HL-60 (cell line): Measurements from ENCODE around the gene SASH1.

Experiments
- DNase-seq, 2 experiments: peaks; one replicate each; pipeline ENCODE4 v3.0.0-alpha.2; 2010 to 2020; ENCODE audit warnings: low read depth in 1 of 2, low spot score in 1 of 2
- H3K27ac ChIP-seq: fragments of 250-450 bp; sonication (Bioruptor Pico); replicated peaks from 2 replicates; pipeline ENCODE4 v1.5.1; 2020; ENCODE audit warnings: mild to moderate bottlenecking, moderate library complexity
- H3K27me3 ChIP-seq: fragments of 250-450 bp; sonication (Bioruptor Pico); 2 replicates; pipeline ENCODE4 v1.5.1; 2021; ENCODE audit warnings: mild to moderate bottlenecking, moderate library complexity; ENCODE audit not compliant: insufficient read depth, poor library complexity, severe bottlenecking
- H3K4me3 ChIP-seq: replicated peaks from 2 replicates; pipeline ENCODE4 v1.5.1; 2011; ENCODE audit warnings: mild to moderate bottlenecking, control low read depth, low read length; ENCODE audit not compliant: insufficient read depth
- CTCF ChIP-seq: IDR thresholded peaks from one replicate; pipeline ENCODE4 v1.5.1; 2011; ENCODE audit warnings: low read length, control low read depth, inconsistent platforms; ENCODE audit not compliant: insufficient read depth
- GABPA ChIP-seq: IDR thresholded peaks from 2 replicates; pipeline ENCODE4 v1.6.1; 2012; ENCODE audit warnings: low read depth
- POLR2AphosphoS5 ChIP-seq: IDR thresholded peaks from 2 replicates; pipeline ENCODE4 v1.6.1; 2012; ENCODE audit warnings: low read depth
- REST ChIP-seq: IDR thresholded peaks from 2 replicates; pipeline ENCODE4 v1.6.1; 2012; ENCODE audit warnings: low read depth; ENCODE audit not compliant: insufficient replicate concordance
- SPI1 ChIP-seq: IDR thresholded peaks from 2 replicates; pipeline ENCODE4 v1.6.1; 2012; ENCODE audit warnings: low read depth, mild to moderate bottlenecking, borderline replicate concordance

Gene SASH1

GRCh38 chr6:148426317-148426977, 83.8 kb downstream of the SASH1 start:
- Histone ChIP-seq H3K27me3 (no peaks in the 10 kb centered on the region), H3K27ac (no peak overlapping the region), H3K4me3 (no peak overlapping the region)
- no peak for TF ChIP-seq GABPA
- no peak for TF ChIP-seq POLR2AphosphoS5
- TF ChIP-seq CTCF = no peak
- no peak for TF ChIP-seq SPI1
- TF ChIP-seq REST = no peak
- no peak for DNase-seq

- Histone ChIP-seq H3K27me3 (no peaks in the 10 kb centered on the region), H3K27ac (no peak overlapping the region), H3K4me3 (no peak overlapping the region)
- TF ChIP-seq POLR2AphosphoS5 = no peak
- no peak for TF ChIP-seq GABPA
- no peak for TF ChIP-seq SPI1
- TF ChIP-seq CTCF = no peak
- TF ChIP-seq REST = no peak
- DNase-seq = no peak
Observed at GRCh38 chr6:148427333-148427732, 84.7 kb downstream of the SASH1 start.

- DNase-seq = no peak
Observed at GRCh38 chr6:148429423-148429822, 86.8 kb downstream of the SASH1 start.

More at GRCh38 chr6:148429423-148429822, 86.8 kb downstream of the SASH1 start:
- TF ChIP-seq REST (no peak), GABPA (no peak), POLR2AphosphoS5 (no peak), SPI1 (no peak), CTCF (no peak)
- no peaks in the 10 kb centered on the region for H3K27me3 ChIP-seq
- no peak overlapping the region for H3K4me3 ChIP-seq
- no peak overlapping the region for H3K27ac ChIP-seq
